Type B pancreatic cell (in vitro differentiated cells): ENCODE data around the gene RHOU. TPM values are rescaled to one million over a fixed set of nuclear protein-coding genes. Genes with fewer than 3 reads are reported as not detected.

Source experiments
- DNase-seq: peaks from one replicate; pipeline ENCODE4 v3.0.0; 2021; ENCODE audit warnings: mixed read lengths; ENCODE audit not compliant: unreplicated experiment; ENCODE audit errors: extremely low spot score
- H3K27ac Mint-ChIP-seq: 2 replicates; pipeline ENCODE4 v1.8.0; 2021; ENCODE audit warnings: mild to moderate bottlenecking, mixed read lengths
- H3K27me3 Mint-ChIP-seq: 2 replicates; pipeline ENCODE4 v1.8.0; 2021; ENCODE audit warnings: mixed read lengths
- H3K36me3 Mint-ChIP-seq: 2 replicates; pipeline ENCODE4 v1.8.0; 2021; ENCODE audit warnings: mixed read lengths
- H3K4me1 Mint-ChIP-seq: one replicate; pipeline ENCODE4 v1.8.0; 2021; ENCODE audit warnings: mixed read lengths; ENCODE audit not compliant: unreplicated experiment
- H3K4me3 Mint-ChIP-seq: 2 replicates; pipeline ENCODE4 v1.8.0; 2021; ENCODE audit warnings: mild to moderate bottlenecking, mixed read lengths
- H3K9me3 Mint-ChIP-seq: 2 replicates; pipeline ENCODE4 v1.8.0; 2021; ENCODE audit warnings: mixed read lengths
- total RNA-seq: library from RNA; stranded (reverse); gene quantifications from 2 replicates; pipeline ENCODE4 v1.2.1, GENCODE V29; 2021; ENCODE audit warnings: low replicate concordance
- TF ChIP-seq, protein P1 (sequence below): fragments of 200-600 bp; sonication (generic); conservative IDR thresholded peaks from 2 replicates; pipeline ENCODE4 v1.5.0; 2021; ENCODE audit warnings: antibody characterized with exemption, mild to moderate bottlenecking

The RHOU gene
- total RNA-seq, 1 donor from 2014 or later = 81.1 TPM

DNA sequence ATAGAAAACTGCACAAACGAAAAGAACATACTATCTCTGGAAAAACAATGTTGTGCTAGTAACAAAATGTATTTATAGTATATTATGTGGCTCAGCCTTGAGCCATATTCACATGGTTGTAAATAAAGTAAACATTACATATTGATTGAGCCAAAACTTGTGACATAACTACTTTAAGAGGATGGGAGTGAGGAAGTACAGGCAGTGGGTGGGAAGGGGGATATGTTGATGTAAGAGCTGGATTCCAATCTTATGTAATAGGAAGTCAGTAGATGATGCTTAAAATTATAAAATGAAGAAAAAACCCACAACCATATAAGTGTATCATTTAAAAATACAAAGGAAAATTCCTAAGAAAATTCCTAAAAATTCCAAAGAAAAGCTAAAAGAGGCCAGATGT, 42.7 kb downstream of the RHOU start:
- Mint-ChIP-seq H3K27ac (no peak overlapping the region), H3K9me3 (peaks cover 4% of the 10 kb centered on the region), H3K27me3 (no peaks in the 10 kb centered on the region), H3K36me3 (no peaks in the 10 kb centered on the region), H3K4me3 (no peak overlapping the region), H3K4me1 (peaks cover 12% of the 10 kb centered on the region)
- no peak for DNase-seq
- TF ChIP-seq, protein P1, sequence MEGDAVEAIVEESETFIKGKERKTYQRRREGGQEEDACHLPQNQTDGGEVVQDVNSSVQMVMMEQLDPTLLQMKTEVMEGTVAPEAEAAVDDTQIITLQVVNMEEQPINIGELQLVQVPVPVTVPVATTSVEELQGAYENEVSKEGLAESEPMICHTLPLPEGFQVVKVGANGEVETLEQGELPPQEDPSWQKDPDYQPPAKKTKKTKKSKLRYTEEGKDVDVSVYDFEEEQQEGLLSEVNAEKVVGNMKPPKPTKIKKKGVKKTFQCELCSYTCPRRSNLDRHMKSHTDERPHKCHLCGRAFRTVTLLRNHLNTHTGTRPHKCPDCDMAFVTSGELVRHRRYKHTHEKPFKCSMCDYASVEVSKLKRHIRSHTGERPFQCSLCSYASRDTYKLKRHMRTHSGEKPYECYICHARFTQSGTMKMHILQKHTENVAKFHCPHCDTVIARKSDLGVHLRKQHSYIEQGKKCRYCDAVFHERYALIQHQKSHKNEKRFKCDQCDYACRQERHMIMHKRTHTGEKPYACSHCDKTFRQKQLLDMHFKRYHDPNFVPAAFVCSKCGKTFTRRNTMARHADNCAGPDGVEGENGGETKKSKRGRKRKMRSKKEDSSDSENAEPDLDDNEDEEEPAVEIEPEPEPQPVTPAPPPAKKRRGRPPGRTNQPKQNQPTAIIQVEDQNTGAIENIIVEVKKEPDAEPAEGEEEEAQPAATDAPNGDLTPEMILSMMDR = no peak

DNA sequence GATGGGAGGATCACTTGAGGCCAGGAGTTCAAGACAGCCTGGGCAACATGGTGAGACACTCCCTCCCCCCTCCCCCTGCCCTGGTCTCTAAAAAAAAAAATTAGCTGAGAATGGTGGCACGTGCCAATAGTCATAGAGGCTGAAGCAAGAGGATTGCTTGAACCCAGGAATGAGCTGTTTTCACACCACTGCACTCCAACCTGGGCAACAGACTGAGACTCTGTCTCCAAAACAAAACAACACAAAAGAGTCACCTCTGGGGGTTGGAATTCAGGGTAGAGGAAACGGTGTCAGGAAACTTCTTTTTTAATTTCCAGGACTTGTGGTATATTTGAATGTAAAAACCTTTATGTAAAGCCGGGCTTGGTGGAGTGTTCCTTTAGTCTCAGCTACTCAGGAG, 43.2 kb downstream of the RHOU start:
- peaks cover 4% of the 10 kb centered on the region for H3K9me3 Mint-ChIP-seq
- H3K4me1 Mint-ChIP-seq = peaks cover 12% of the 10 kb centered on the region

DNA sequence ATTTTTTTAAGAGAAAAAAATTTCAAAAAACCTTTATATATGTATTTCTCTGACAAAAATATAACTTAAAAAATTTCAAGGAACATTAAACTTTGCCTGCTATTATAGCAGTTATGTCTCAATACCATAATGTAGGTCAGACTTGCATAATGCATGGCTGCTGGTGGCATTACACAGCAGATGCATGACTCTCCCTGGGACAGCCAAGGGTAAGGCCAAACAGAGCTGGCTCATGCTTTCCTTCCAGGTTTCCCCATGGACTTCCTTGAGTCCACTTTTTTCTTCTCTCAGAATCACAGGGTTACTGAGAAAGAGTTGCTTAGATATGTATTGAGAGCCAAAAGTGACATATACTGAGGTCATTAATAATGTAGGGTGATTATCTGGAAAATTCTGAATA, 43.7 kb downstream of the RHOU start:
- H3K9me3 Mint-ChIP-seq = peaks cover 6% of the 10 kb centered on the region
- TF ChIP-seq, protein P1 = no peak
- no peak overlapping the region for H3K4me3 Mint-ChIP-seq
- no peaks in the 10 kb centered on the region for H3K36me3 Mint-ChIP-seq
- H3K27ac Mint-ChIP-seq = no peak overlapping the region
- no peaks in the 10 kb centered on the region for H3K27me3 Mint-ChIP-seq
- H3K4me1 Mint-ChIP-seq = peaks cover 16% of the 10 kb centered on the region
- DNase-seq = no peak

More for the DNA sequence above, 43.2 kb downstream of the RHOU start:
- H3K27ac Mint-ChIP-seq = no peak overlapping the region
- TF ChIP-seq, protein P1 = no peak
- no peak for DNase-seq
- no peaks in the 10 kb centered on the region for H3K36me3 Mint-ChIP-seq
- H3K27me3 Mint-ChIP-seq = no peaks in the 10 kb centered on the region
- H3K4me3 Mint-ChIP-seq = no peak overlapping the region

DNA sequence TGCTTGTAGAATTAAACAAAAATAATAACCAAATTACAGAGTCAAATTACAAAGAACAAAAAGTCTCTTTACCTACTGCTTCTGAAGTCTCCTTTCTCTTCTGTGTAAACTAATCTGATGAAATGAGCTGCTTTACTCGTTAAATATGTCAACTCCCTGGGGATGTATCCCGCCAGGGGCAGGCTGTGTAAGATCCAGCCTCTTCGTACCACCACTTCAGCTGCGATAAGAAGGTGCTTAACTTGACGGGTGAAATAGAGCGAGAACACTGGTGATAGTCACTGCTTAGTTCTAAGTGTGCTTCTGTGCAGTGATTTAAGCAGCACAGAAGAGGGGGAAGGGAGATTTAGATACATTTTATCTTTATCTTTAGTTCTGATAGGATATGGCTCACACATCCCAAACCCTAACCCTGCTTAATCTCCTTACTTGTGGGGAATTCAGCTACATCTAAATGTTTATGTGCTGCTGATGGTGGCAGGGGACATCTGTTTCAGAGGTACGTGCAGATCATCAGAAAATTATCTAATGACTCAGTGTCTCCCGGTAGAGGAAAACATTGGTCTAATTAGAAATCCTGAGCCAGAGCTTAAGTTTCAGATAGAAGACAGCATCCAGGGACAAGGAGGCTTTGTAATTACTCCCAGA, 46.0 kb downstream of the RHOU start:
- no peaks in the 10 kb centered on the region for H3K36me3 Mint-ChIP-seq
- H3K4me1 Mint-ChIP-seq = peaks cover 33% of the 10 kb centered on the region
- DNase-seq = no peak
- H3K27me3 Mint-ChIP-seq = no peaks in the 10 kb centered on the region
- H3K4me3 Mint-ChIP-seq = no peak overlapping the region
- no peak overlapping the region for H3K27ac Mint-ChIP-seq
- H3K9me3 Mint-ChIP-seq = peaks cover 7% of the 10 kb centered on the region
- TF ChIP-seq, protein P1 = no peak

DNA sequence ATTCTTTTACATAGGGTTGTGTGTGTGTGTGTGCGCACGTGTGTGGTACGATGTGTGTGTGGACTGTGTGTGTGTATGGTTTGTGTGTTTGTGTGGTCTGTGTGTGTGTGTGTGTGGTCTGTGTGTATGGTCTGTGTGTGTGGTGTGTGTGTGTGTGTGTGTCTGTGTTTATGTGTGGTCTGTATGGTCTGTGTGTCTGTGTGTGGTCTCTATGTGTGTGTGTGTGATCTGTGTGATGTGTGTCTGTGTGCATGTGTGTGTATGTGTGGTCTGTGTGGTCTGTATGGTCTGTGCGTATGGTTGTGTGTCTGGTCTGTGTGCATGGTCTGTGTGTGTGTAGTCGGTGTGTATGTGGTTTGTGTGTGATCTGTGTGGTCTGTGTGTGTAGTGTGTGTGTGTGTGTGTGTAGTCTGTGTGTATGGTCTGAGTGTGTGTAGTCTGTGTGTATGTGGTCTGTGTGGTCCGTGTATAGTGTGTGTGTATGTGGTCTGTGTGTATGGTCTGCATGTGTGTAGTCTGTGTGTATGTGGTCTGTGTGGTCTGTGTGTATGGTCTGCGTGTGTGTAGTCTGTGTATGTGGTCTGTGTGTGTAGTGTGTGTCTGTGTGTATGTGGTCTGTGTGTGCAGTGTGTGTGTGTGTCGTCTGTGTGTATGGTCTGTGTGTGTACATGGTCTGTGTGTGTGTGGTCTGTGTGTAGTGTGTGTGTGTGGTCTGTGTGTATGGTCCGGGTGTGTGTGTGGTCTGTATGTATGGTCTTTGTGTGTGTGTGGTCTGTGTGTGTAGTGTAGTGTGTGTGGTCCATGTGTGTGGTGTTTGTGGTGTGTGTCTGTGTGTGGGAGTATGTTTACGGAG, 46.8 kb downstream of the RHOU start:
- Mint-ChIP-seq H3K36me3 (no peaks in the 10 kb centered on the region), H3K9me3 (peaks cover 7% of the 10 kb centered on the region), H3K27ac (no peak overlapping the region), H3K4me3 (no peak overlapping the region), H3K27me3 (no peaks in the 10 kb centered on the region), H3K4me1 (peaks cover 37% of the 10 kb centered on the region)
- no peak for DNase-seq
- TF ChIP-seq, protein P1 = no peak
